Lung microvascular endothelial cell (primary cell): ENCODE results near the gene ARFGEF2. TPM values are rescaled to one million over a fixed set of nuclear protein-coding genes. Genes with fewer than 3 reads are reported as not detected.
"Not testable (repeated sequence)": the region's sequence is repeated elsewhere in the genome, so short reads cannot be mapped to it uniquely, and the experiment has no call there.

ENCODE experiments used
- DNase-seq, 2 donors: peaks; one replicate each; pipeline versions ENCODE4 v3.0.0 to v3.0.0-alpha.2; 2010; ENCODE audit warnings: low read depth in 2 of 2
- total RNA-seq: library from RNA; depleted of rRNA; stranded (reverse); fragments of >200 nt; gene quantifications from 2 replicates; pipeline ENCODE4 v1.2.1, GENCODE V29; 2014

The ARFGEF2 gene
- total RNA-seq, 1 donor from 2014 or later, result 51.6 TPM

DNA sequence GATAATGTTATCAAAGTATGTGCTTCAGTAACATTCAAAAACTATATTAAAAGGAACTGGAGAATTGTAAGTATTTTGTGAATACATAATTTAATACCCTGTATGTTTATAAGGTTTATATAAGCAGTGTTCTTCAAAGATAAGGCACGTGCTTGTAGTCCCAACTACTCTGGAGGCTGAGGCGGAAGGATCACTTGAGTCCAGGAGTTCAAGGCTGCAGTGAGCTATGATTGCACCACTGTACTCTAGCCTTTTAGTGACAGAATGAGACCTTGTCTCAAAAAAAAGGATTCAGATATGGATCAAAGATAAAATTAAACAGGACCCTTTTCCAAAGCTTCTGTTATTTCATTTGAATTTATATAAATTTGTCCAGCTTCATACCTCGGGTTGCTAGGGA, 141.8 kb downstream of the ARFGEF2 start:
- DNase-seq, result no peak

DNA sequence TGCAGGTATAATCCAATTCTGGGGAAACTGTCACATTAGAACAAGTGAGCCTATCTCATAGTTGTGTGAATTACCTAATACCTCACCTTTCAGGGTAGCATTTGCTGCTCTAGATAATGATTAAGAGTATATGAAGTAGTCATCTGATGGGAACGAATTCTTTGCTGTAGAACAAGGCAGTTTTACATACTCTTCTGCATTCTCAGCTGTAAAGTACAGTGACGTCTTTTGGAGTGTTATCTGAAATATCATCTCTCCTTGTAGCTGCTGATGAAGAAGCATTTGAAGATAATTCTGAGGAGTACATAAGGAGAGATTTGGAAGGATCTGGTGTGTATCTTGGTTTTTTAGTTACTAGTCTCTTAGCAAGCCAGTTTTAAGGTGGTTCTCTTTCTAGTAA, 153.0 kb downstream of the ARFGEF2 start:
- no peak for DNase-seq

DNA sequence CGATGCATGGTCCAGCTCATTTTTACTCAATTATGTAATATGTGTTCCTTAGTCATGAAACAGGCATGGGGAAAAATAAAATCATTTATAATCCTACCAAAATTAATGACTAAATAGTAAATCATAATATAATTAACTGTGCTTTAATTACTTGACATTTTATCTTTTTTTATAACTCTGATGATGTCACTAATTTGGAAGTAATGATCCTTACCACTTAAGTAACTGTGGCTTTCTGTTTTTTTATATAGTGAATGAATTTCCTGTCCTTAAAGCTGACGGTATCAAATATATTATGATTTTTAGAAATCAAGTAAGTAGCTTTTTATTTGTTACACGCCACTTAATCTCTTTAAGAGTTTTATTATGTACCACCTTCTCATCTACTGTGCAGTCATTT, 156.8 kb downstream of the ARFGEF2 start:
- no peak for DNase-seq

DNA sequence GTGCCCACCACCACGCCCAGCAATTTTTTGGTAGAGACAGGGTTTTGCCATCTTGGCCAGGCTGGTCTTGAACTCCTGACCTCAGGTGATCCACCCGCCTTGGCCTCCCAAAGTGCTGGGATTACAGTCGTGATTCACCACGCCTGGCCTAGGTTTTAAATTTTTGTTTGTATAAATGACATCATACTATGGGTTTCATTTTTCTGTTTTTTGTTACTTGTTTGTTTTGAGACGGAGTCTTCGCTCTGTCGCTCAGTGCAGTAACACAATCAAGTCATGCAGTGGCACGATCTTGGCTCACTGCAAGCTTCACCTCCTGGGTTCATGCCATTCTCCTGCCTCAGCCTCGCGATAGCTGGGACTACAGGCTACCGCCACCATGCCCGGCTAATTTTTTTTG, 160.8 kb downstream of the ARFGEF2 start:
- DNase-seq, result not testable (repeated sequence)

Other genes with a start within 250 kb of the ARFGEF2 start
- gene PREX1, start 93.7 kb upstream of the ARFGEF2 start, total RNA-seq, result 33.1 and 42.9 TPM in 2 replicates
- gene CSE1L, start 124.6 kb downstream of the ARFGEF2 start, total RNA-seq, result 52.6 and 55.4 TPM in 2 replicates